ENCODE results near the gene IFITM10.
"Not testable (repeated sequence)": the region's sequence is repeated elsewhere in the genome, so short reads cannot be mapped to it uniquely, and the experiment has no call there.

IFITM10 gene

GRCh38 chr11:1773131-1773993, 23.0 kb upstream of the IFITM10 start:
- in situ Hi-C loops (cut with HindIII; ENCODE audit: low sequenced_read_pairs) = loop anchor here (5.0 to 10.0 kb wide), 2 partner anchors 36 to 69 kb away; no protein-coding TSS in a partner anchor
- DNase-seq (ENCODE audit: low read depth) = no peak
- no peak for TF ChIP-seq CTCF (IDR thresholded peaks at IDR 0.05; ENCODE audit: low read depth, low read length, missing control alignments)
- no peak overlapping the region for H3K4me3 ChIP-seq (ENCODE audit: low read depth, low read length)

GRCh38 chr11:1772270-1773130, 22.1 kb upstream of the IFITM10 start:
- peak; percentile 75 for DNase-seq (ENCODE audit: low read depth)
- no peak for TF ChIP-seq CTCF (IDR thresholded peaks at IDR 0.05; ENCODE audit: low read depth, low read length, missing control alignments)
- in situ Hi-C loops (cut with HindIII; ENCODE audit: low sequenced_read_pairs) = loop anchor here (5.0 to 10.0 kb wide), 2 partner anchors 35 to 68 kb away; no protein-coding TSS in a partner anchor
- H3K4me3 ChIP-seq (ENCODE audit: low read depth, low read length) = no peak overlapping the region

- DNase-seq (ENCODE audit: low read depth) = no peak
- H3K4me3 ChIP-seq (ENCODE audit: low read depth, low read length) = no peak overlapping the region
- in situ Hi-C loops (cut with HindIII; ENCODE audit: low sequenced_read_pairs) = loop anchor here (5.0 to 10.0 kb wide), 2 partner anchors 34 to 67 kb away; no protein-coding TSS in a partner anchor
- no peak for TF ChIP-seq CTCF (IDR thresholded peaks at IDR 0.05; ENCODE audit: low read depth, low read length, missing control alignments)
Measured at GRCh38 chr11:1771700-1772099, 21.3 kb upstream of the IFITM10 start.

GRCh38 chr11:1771273-1771672, 20.9 kb upstream of the IFITM10 start:
- H3K4me3 ChIP-seq (ENCODE audit: low read depth, low read length) = no peak overlapping the region
- no peak for TF ChIP-seq CTCF (IDR thresholded peaks at IDR 0.05; ENCODE audit: low read depth, low read length, missing control alignments)
- no peak for DNase-seq (ENCODE audit: low read depth)
- in situ Hi-C loops (cut with HindIII; ENCODE audit: low sequenced_read_pairs) = loop anchor here (5.0 to 10.0 kb wide), 2 partner anchors 34 to 66 kb away; no protein-coding TSS in a partner anchor

- TF ChIP-seq CTCF (IDR thresholded peaks at IDR 0.05; ENCODE audit: low read depth, low read length, missing control alignments) = no peak
- no peak overlapping the region for H3K4me3 ChIP-seq (ENCODE audit: low read depth, low read length)
- DNase-seq (ENCODE audit: low read depth) = no peak
- in situ Hi-C loops (cut with HindIII; ENCODE audit: low sequenced_read_pairs) = loop anchor here (5.0 to 10.0 kb wide), 2 partner anchors 33 to 66 kb away; no protein-coding TSS in a partner anchor
Measured at GRCh38 chr11:1770528-1770927, 20.1 kb upstream of the IFITM10 start.

- in situ Hi-C loops (cut with HindIII; ENCODE audit: low sequenced_read_pairs) = loop anchor here (5.0 to 10.0 kb wide), 2 partner anchors 33 to 65 kb away; no protein-coding TSS in a partner anchor
Measured at GRCh38 chr11:1770061-1770460, 19.7 kb upstream of the IFITM10 start.

GRCh38 chr11:1769304-1769936, 19.0 kb upstream of the IFITM10 start:
- H3K4me3 ChIP-seq (ENCODE audit: low read depth, low read length); in situ Hi-C loops (cut with HindIII; ENCODE audit: low sequenced_read_pairs); DNase-seq (ENCODE audit: low read depth): not testable (repeated sequence)

More at GRCh38 chr11:1770061-1770460, 19.7 kb upstream of the IFITM10 start:
- no peak for TF ChIP-seq CTCF (IDR thresholded peaks at IDR 0.05; ENCODE audit: low read depth, low read length, missing control alignments)
- no peak for DNase-seq (ENCODE audit: low read depth)
- H3K4me3 ChIP-seq (ENCODE audit: low read depth, low read length) = no peak overlapping the region

Measured in astrocyte of the cerebellum (primary cell).